A673 (cell line): ENCODE data around the gene TNS3. TPM values are rescaled to one million over a fixed set of nuclear protein-coding genes. Genes with fewer than 3 reads are reported as not detected.
"Not testable (repeated sequence)": the region's sequence is repeated elsewhere in the genome, so short reads cannot be mapped to it uniquely, and the experiment has no call there.

Source experiments
- BruUV-seq: library from RNA; stranded (reverse); fragments of 400-500 nt; replicated peaks from 2 replicates; lab custom pipeline; 2021; lab: Mats Ljungman, UMichigan
- CTCF ChIA-PET: fragments of 300-600 bp; sonication (Branson Sonifier 250); formaldehyde crosslinking; loops from one replicate; lab custom pipeline; 2022; ENCODE audit warnings: antibody characterized with exemption; lab: Charles Lee
- POLR2A ChIA-PET: fragments of 300-600 bp; sonication (Branson Sonifier 250); formaldehyde crosslinking; loops from one replicate; lab custom pipeline; 2022; ENCODE audit warnings: antibody characterized with exemption; ENCODE audit not compliant: low non-redundant PET; lab: Charles Lee
- DNase-seq: peaks from one replicate; pipeline ENCODE4 v3.0.0-alpha.2; 2015; ENCODE audit warnings: low spot score
- H3K27ac ChIP-seq: fragments of 200-600 bp; sonication (generic); 2 replicates; pipeline ENCODE4 v1.5.1; 2016; ENCODE audit warnings: mixed run types, low read depth, mild to moderate bottlenecking, mixed read lengths, antibody characterized with exemption, low read length; ENCODE audit not compliant: poor library complexity, severe bottlenecking
- H3K27me3 ChIP-seq: fragments of 200-600 bp; sonication (generic); replicated peaks from 2 replicates; pipeline ENCODE4 v1.6.1; 2017; ENCODE audit warnings: mixed run types, low read depth, mild to moderate bottlenecking, mixed read lengths, antibody characterized with exemption, low read length; ENCODE audit not compliant: insufficient read depth, poor library complexity
- H3K36me3 ChIP-seq: fragments of 200-600 bp; sonication (generic); 2 replicates; pipeline ENCODE4 v1.6.1; 2016; ENCODE audit warnings: mixed run types, mild to moderate bottlenecking, mixed read lengths, antibody characterized with exemption, low read length; ENCODE audit not compliant: insufficient read depth, poor library complexity, severe bottlenecking
- H3K4me1 ChIP-seq: fragments of 200-600 bp; sonication (generic); 2 replicates; pipeline ENCODE4 v1.6.1; 2017; ENCODE audit warnings: mixed run types, mild to moderate bottlenecking, mixed read lengths, antibody characterized with exemption, low read length; ENCODE audit not compliant: insufficient read depth, poor library complexity, severe bottlenecking
- H3K4me3 ChIP-seq: fragments of 200-600 bp; sonication (generic); 2 replicates; pipeline ENCODE4 v1.5.1; 2016; ENCODE audit warnings: low read depth, mixed run types, mild to moderate bottlenecking, mixed read lengths, low read length; ENCODE audit not compliant: poor library complexity, severe bottlenecking
- H3K9me3 ChIP-seq: fragments of 200-600 bp; sonication (generic); 2 replicates; pipeline ENCODE4 v1.6.1; 2016; ENCODE audit warnings: mixed run types, low read depth, mild to moderate bottlenecking, mixed read lengths, antibody characterized with exemption, low read length; ENCODE audit not compliant: poor library complexity, severe bottlenecking
- CTCF ChIP-seq: fragments of 300-800, 200-600 bp; sonication (generic); conservative IDR thresholded peaks from 2 replicates; pipeline ENCODE4 v1.5.1; 2017; ENCODE audit warnings: low read depth, mild to moderate bottlenecking, antibody characterized with exemption, low read length, moderate library complexity, mixed read lengths
- EZH2 ChIP-seq: fragments of 200-600 bp; sonication (generic); IDR thresholded peaks from 2 replicates; pipeline ENCODE4 v1.6.1; 2017; ENCODE audit warnings: borderline replicate concordance, low read depth, mild to moderate bottlenecking, mixed read lengths, antibody characterized with exemption, low read length; ENCODE audit not compliant: poor library complexity, severe bottlenecking
- intact Hi-C: fragments of 100-400 bp; cut with micrococcal nuclease; formaldehyde crosslinking; loops from one replicate; pipeline ENCODE4 v1.10.0; 2022; ENCODE audit not compliant: unreplicated experiment
- total RNA-seq: library from RNA; stranded (reverse); gene quantifications from 2 replicates; pipeline ENCODE4 v1.2.3, GENCODE V29; 2021

TNS3 gene
- total RNA-seq, 1 experiment from 2014 or later, result not detected

GRCh38 chr7:47471831-47472230 is 110.1 kb downstream of the TNS3 start:
- no peaks in the 10 kb centered on the region for H3K4me1 ChIP-seq
- POLR2A ChIA-PET, result no interaction called here
- intact Hi-C loops, result no loop called here
- BruUV-seq, result no TSS peak
- no peaks in the 10 kb centered on the region for H3K9me3 ChIP-seq
- H3K4me3 ChIP-seq, result no peak overlapping the region
- no peaks in the 10 kb centered on the region for H3K36me3 ChIP-seq
- TF ChIP-seq CTCF, result no peak
- TF ChIP-seq EZH2, result no peak
- DNase-seq, result no peak
- H3K27me3 ChIP-seq, result no peaks in the 10 kb centered on the region
- H3K27ac ChIP-seq, result no peak overlapping the region
- CTCF ChIA-PET, result no interaction called here

GRCh38 chr7:47471358-47471703 is 110.6 kb downstream of the TNS3 start:
- H3K27ac ChIP-seq, result no peak overlapping the region
- no peak for DNase-seq
- CTCF ChIA-PET, result no interaction called here
- no peaks in the 10 kb centered on the region for H3K4me1 ChIP-seq
- H3K27me3 ChIP-seq, result no peaks in the 10 kb centered on the region
- no TSS peak for BruUV-seq
- H3K36me3 ChIP-seq, result no peaks in the 10 kb centered on the region
- POLR2A ChIA-PET, result no interaction called here
- no peaks in the 10 kb centered on the region for H3K9me3 ChIP-seq
- H3K4me3 ChIP-seq, result no peak overlapping the region
- TF ChIP-seq CTCF (no peak), EZH2 (no peak)
- intact Hi-C loops, result no loop called here

GRCh38 chr7:47470567-47471357 is 111.1 kb downstream of the TNS3 start:
- no peak for DNase-seq
- Histone ChIP-seq H3K27ac (no peak overlapping the region), H3K9me3 (no peaks in the 10 kb centered on the region), H3K36me3 (no peaks in the 10 kb centered on the region), H3K4me3 (no peak overlapping the region), H3K27me3 (no peaks in the 10 kb centered on the region), H3K4me1 (no peaks in the 10 kb centered on the region)
- POLR2A ChIA-PET, result no interaction called here
- intact Hi-C loops, result no loop called here
- CTCF ChIA-PET, result no interaction called here
- TF ChIP-seq EZH2 (no peak), CTCF (no peak)
- no TSS peak for BruUV-seq

GRCh38 chr7:47469846-47470245 is 112.1 kb downstream of the TNS3 start:
- CTCF ChIA-PET, H3K27me3 ChIP-seq, BruUV-seq, POLR2A ChIA-PET, H3K4me1 ChIP-seq, H3K36me3 ChIP-seq, DNase-seq, H3K27ac ChIP-seq, H3K9me3 ChIP-seq, H3K4me3 ChIP-seq, intact Hi-C loops: not testable (repeated sequence)
